HG03354 (cell line): ENCODE data around the gene ZNF862.

ENCODE experiments used
- ATAC-seq: cut with Tn5 transposase; IDR thresholded peaks from one replicate; pipeline ENCODE4 v1.9.1; 2021; ENCODE audit warnings: mild to moderate bottlenecking; ENCODE audit not compliant: unreplicated experiment, poor library complexity, severe bottlenecking

ZNF862 gene

DNA sequence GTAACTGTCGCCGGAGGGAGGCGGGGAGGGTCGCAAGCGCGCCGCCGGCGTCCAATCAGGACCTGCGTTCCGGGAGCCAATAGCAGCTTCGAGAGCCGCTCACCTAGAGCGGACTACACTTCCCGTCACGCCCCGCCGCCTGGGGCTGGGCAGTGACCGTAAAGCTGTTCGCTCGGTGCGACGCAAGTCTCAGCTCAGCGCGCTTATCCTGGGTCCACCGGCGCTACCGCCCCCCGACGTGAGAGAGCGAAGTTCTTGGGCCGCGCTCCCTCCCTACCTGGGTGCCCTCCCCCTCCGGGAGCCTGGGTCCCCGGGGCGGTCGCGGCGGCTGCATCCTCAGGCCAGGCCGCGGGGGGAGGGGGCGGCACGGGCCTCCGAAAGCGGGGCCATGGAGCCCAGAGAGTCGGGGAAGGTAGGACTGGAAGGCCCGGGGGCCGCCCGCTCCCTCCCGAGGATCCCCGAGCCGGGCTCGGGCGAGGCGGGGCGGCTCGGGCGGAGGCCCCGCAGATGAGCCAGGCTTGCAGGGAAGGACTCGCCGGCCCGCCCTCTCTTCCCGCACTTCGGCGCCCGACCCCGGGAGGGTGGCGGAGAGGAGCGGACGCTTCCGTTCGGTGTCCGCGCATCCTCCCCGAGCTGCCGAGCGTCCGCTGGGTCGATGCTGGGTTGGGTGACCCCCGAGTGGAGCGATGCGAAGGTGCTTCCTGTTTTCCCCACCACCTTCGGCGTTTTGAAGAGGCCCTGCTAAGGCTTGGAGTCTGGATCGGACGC lies at the start of gene ZNF862:
Gene ZNF862 (plus strand): TSS at position 152 of the 768 bp plus-strand sequence. CDS start 237 bp downstream, at position 389.
- ATAC-seq, result peak; percentile 98

- ATAC-seq, result no peak
Observed at GRCh38 chr7:149789101-149789500, 49.1 kb upstream of the ZNF862 start.

GRCh38 chr7:149790146-149790548 lies 48.0 kb upstream of the ZNF862 start:
- ATAC-seq, result no peak

- no peak for ATAC-seq
Observed at GRCh38 chr7:149790754-149791360, 47.3 kb upstream of the ZNF862 start.

DNA sequence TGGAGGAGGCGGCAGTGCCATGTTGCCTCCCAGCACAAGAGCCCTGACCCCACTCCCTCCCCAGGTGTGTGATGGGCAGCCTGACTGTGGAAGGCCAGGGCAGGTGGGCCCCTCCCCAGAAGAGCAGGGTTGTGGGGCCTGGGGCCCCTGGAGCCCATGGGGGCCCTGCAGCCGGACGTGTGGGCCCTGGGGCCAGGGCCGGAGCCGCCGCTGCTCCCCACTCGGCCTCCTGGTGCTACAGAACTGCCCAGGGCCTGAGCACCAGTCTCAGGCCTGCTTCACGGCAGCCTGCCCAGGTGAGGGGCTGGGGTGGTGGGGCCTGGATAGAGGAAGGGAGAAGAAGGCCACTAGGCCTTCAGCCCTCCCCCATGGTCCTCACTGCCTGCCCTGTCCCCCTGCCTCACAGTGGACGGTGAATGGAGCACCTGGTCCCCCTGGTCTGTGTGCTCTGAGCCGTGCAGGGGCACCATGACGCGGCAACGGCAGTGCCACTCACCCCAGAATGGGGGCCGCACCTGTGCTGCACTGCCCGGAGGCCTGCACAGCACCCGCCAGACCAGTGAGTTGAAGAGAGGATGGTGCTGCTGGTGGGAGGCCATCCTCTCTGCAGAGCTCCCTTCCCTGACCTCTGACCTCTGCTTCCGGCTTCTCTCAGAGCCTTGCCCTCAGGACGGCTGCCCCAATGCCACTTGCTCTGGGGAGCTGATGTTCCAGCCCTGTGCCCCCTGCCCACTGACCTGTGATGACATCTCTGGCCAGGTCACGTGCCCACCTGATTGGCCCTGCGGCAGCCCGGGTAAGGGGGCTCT lies 46.6 kb upstream of the ZNF862 start:
- no peak for ATAC-seq

DNA sequence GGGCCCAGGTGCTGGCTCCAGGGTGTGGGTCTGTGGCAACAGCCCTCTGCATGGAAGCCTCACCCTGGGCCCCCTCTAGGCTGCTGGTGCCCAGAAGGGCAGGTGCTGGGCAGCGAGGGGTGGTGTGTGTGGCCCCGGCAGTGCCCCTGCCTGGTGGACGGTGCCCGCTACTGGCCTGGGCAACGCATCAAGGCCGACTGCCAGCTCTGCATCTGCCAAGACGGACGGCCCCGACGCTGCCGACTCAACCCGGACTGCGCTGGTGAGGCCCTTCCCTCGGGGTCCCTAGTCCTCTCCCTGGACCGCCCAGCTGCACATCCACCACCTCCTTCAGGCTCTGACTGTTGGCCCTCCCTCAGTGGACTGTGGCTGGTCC lies 46.0 kb upstream of the ZNF862 start:
- no peak for ATAC-seq

- ATAC-seq, result no peak
Observed at GRCh38 chr7:149793261-149793660, 44.9 kb upstream of the ZNF862 start.

- no peak for ATAC-seq
Observed at GRCh38 chr7:149794661-149795060, 43.5 kb upstream of the ZNF862 start.

DNA sequence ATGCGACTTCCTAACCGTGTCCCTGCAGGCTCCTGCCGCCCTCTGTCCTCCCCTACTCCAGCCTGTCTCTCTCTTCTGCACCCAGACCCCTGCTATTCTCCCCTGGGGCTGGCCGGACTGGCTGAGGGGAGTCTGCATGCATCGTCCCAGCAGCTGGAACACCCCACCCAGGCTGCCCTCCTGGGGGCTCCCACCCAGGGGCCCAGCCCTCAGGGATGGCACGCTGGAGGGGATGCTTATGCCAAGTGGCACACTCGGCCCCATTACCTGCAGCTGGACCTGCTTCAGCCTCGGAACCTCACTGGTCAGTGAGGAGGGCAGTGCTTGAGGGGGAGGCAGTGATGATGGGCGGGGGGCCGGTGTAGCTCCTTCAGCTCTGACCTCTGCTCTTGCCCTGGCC lies 43.0 kb upstream of the ZNF862 start:
- no peak for ATAC-seq

- ATAC-seq, result no peak
Observed at GRCh38 chr7:149796287-149796860, 41.8 kb upstream of the ZNF862 start.

GRCh38 chr7:149797771-149798170 lies 40.4 kb upstream of the ZNF862 start:
- no peak for ATAC-seq

DNA sequence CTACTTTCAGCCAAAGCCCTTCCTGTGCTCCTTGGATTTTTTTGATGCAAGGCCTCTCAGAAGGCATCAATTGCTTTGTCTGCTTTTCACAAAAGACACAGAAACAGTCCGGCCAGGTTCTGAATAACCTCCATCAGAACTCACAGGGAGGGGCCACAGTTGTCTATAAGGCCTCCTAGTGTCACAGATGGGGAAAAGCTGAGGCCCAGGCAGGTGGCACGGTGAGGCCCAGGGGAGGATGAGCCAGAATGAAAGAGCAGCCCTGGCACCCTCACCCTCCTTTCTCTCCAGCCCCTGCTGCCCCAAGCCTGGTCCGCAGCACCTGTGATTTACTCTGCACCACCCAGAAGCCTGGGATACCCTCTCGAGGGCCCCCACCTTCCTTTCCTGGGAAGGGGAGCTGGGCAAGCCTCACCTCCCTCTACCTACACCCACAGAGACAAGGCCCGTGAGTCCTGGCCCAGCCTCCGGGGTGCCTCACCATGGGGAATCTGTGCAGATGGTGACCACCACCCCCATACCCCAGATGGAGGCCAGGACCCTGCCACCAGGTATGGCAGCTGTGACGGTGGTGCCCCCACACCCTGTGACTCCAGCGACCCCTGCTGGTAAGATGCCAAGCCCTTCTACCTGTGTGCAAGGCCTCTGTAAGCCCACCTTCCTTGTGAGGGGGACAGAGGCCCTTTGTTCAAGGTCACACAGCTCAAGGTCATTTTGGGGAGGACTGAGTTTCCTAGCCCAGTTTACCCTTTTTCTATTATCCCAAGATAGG lies 38.6 kb upstream of the ZNF862 start:
- peak; percentile 50 for ATAC-seq

DNA sequence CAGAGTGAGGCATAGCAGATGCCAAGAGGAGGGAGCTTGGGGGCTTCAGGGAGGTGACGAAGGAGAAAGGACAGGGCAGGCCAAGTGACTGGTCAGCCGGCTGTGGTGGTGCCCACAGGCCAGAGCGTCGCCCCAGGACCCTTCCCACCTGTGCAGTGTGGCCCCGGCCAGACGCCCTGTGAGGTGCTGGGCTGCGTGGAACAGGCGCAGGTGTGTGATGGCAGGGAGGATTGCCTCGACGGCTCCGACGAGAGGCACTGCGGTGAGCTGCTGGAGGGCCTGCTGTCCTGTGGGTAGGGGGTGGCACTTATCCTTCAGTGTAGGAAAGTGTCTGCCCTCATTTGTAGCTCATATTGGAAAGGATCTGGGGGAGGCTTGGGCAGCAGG lies 38.0 kb upstream of the ZNF862 start:
- ATAC-seq, result no peak

DNA sequence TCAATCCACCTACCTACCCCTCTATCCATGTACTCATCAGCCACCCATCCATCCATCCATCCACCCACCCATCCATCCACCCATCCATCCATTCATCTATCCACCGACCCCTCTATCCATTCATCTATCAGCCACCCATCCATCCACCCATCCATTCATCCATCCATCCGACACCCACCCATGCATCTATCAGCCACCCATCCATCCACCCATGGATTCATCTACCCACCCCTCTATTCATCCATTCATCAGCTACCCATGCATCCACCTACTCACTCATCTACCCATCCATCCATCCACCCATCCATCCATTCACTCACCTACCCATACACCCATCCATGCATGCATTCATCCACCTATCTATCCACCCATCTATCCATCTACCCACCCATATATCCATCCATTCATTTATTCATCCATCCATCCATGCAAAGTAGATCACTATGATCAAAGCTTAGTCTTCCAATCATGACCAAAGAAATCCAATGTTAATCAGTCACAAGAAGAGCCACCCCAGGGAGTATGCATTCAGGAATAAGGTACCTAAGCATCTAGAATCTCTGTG lies 37.1 kb upstream of the ZNF862 start:
- ATAC-seq, result no peak

- no peak for ATAC-seq
Observed at GRCh38 chr7:149801816-149802215, 36.4 kb upstream of the ZNF862 start.

DNA sequence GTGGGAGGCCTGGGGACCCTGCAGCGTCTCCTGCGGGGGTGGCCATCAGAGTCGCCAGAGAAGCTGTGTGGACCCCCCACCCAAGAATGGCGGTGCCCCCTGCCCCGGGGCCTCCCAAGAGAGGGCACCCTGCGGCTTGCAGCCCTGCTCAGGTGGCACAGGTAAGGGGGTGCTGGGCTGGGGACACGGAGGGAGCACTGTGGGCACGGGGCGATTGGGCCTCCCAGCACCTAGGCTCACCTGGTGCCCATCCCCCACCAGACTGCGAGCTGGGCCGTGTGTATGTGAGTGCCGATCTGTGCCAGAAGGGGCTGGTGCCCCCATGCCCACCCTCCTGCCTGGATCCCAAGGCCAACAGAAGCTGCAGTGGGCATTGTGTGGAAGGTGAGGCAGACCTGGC lies 35.2 kb upstream of the ZNF862 start:
- ATAC-seq, result no peak

- ATAC-seq, result no peak
Observed at GRCh38 chr7:149803551-149804074, 34.6 kb upstream of the ZNF862 start.

GRCh38 chr7:149804106-149804505 lies 34.1 kb upstream of the ZNF862 start:
- no peak for ATAC-seq

DNA sequence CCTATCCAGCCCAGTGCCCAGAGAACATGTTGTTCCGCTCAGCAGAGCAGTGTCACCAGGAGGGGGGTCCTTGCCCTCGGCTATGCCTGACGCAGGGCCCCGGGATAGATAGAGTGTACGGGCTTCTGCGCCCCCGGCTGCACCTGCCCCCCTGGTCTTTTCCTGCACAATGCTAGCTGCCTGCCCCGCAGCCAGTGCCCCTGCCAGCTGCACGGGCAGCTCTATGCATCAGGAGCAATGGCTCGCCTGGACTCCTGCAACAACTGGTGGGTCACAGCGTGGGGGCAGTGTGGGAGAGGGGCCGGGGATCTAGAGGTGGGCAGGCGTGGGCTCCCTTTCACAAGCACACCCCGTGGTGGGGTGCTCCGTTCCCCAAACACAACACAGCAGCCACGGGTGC lies 31.4 kb upstream of the ZNF862 start:
- no peak for ATAC-seq
